ENCODE data around the gene XYLT1.

- TF ChIP-seq CTCF (IDR thresholded peaks at IDR 0.05): no peak
- TF ChIP-seq POLR2A (IDR thresholded peaks at IDR 0.05): no peak
- TF ChIP-seq POLR2AphosphoS5 (IDR thresholded peaks at IDR 0.05; ENCODE audit: insufficient read depth in 1 of 2, low read depth in 1 of 2): no peak
These were observed 223.6 kb downstream of the XYLT1 start for GRCh38 chr16:17246974-17247732.

Measured in vagina (tissue), 2 donors.